ENCODE data around the gene ARMC2. TPM values are rescaled to one million over a fixed set of nuclear protein-coding genes. Genes with fewer than 3 reads are reported as not detected.
"Not testable (repeated sequence)": the region's sequence is repeated elsewhere in the genome, so short reads cannot be mapped to it uniquely, and the experiment has no call there.

ARMC2 gene
- total RNA-seq, 2 experiments from 2014 or later = 4.4 to 7.9 TPM

- no peak overlapping the region for H3K27ac Mint-ChIP-seq
- H3K9me3 Mint-ChIP-seq = no peaks in the 10 kb centered on the region
- H3K4me1 Mint-ChIP-seq (ENCODE audit: low read depth) = no peaks in the 10 kb centered on the region
- intact Hi-C loops (cut with micrococcal nuclease) = no loop called here
- no peaks in the 10 kb centered on the region for H3K27me3 Mint-ChIP-seq
- no peak for DNase-seq
- ChIA-PET POLR2A (no interaction called here), CTCF (interaction anchor here (1.6 kb wide), 1 partner anchor 27 kb away, joined by 6 read pairs; no protein-coding TSS in a partner anchor)
- H3K4me3 Mint-ChIP-seq = no peak overlapping the region
- no peaks in the 10 kb centered on the region for H3K36me3 Mint-ChIP-seq
Measured at GRCh38 chr6:108807928-108808327, 40.3 kb upstream of the ARMC2 start.

- CTCF ChIA-PET = no interaction called here
- POLR2A ChIA-PET = no interaction called here
- intact Hi-C loops (cut with micrococcal nuclease) = no loop called here
- no peak for DNase-seq
- Mint-ChIP-seq H3K4me1 (ENCODE audit: low read depth) (no peaks in the 10 kb centered on the region), H3K9me3 (peaks cover 2% of the 10 kb centered on the region), H3K27ac (no peak overlapping the region), H3K27me3 (no peaks in the 10 kb centered on the region), H3K36me3 (peaks cover 2% of the 10 kb centered on the region), H3K4me3 (no peak overlapping the region)
Measured at GRCh38 chr6:108809211-108809610, 39.0 kb upstream of the ARMC2 start.

GRCh38 chr6:108810057-108810643 is 38.1 kb upstream of the ARMC2 start:
- no peaks in the 10 kb centered on the region for H3K4me1 Mint-ChIP-seq (ENCODE audit: low read depth)
- H3K9me3 Mint-ChIP-seq = peaks cover 2% of the 10 kb centered on the region
- no peak overlapping the region for H3K4me3 Mint-ChIP-seq
- intact Hi-C loops (cut with micrococcal nuclease) = no loop called here
- no peaks in the 10 kb centered on the region for H3K27me3 Mint-ChIP-seq
- H3K36me3 Mint-ChIP-seq = peaks cover 2% of the 10 kb centered on the region
- ChIA-PET POLR2A (no interaction called here), CTCF (interaction anchor here (0.7 kb wide), 1 partner anchor 73 kb away, joined by 3 read pairs; no protein-coding TSS in a partner anchor)
- no peak for DNase-seq
- no peak overlapping the region for H3K27ac Mint-ChIP-seq

- POLR2A ChIA-PET = no interaction called here
- intact Hi-C loops (cut with micrococcal nuclease) = no loop called here
- CTCF ChIA-PET = no interaction called here
- Mint-ChIP-seq H3K27ac (no peak overlapping the region), H3K9me3 (peaks cover 4% of the 10 kb centered on the region), H3K4me1 (ENCODE audit: low read depth) (no peaks in the 10 kb centered on the region), H3K4me3 (no peak overlapping the region), H3K27me3 (no peaks in the 10 kb centered on the region), H3K36me3 (peaks cover 2% of the 10 kb centered on the region)
- no peak for DNase-seq
Measured at GRCh38 chr6:108811490-108811889, 36.7 kb upstream of the ARMC2 start.

- H3K9me3 Mint-ChIP-seq; H3K36me3 Mint-ChIP-seq; H3K4me1 Mint-ChIP-seq (ENCODE audit: low read depth); intact Hi-C loops (cut with micrococcal nuclease); H3K27ac Mint-ChIP-seq; POLR2A ChIA-PET; H3K4me3 Mint-ChIP-seq; DNase-seq; H3K27me3 Mint-ChIP-seq: not testable (repeated sequence)
- CTCF ChIA-PET = interaction anchor here (0.6 kb wide), 1 partner anchor 23 kb away, joined by 3 read pairs; no protein-coding TSS in a partner anchor
Measured at GRCh38 chr6:108813218-108813617, 35.0 kb upstream of the ARMC2 start.

- H3K4me1 Mint-ChIP-seq (ENCODE audit: low read depth); CTCF ChIA-PET; H3K36me3 Mint-ChIP-seq; intact Hi-C loops (cut with micrococcal nuclease); DNase-seq; H3K9me3 Mint-ChIP-seq; H3K4me3 Mint-ChIP-seq; POLR2A ChIA-PET; H3K27me3 Mint-ChIP-seq; H3K27ac Mint-ChIP-seq: not testable (repeated sequence)
Measured at GRCh38 chr6:108817276-108817675, 30.9 kb upstream of the ARMC2 start.

GRCh38 chr6:108820006-108820405 is 28.2 kb upstream of the ARMC2 start:
- no peak for DNase-seq
- Mint-ChIP-seq H3K4me1 (ENCODE audit: low read depth) (no peaks in the 10 kb centered on the region), H3K36me3 (peaks cover 5% of the 10 kb centered on the region), H3K4me3 (no peak overlapping the region), H3K9me3 (peaks cover 12% of the 10 kb centered on the region), H3K27me3 (peaks cover 1% of the 10 kb centered on the region), H3K27ac (no peak overlapping the region)
- CTCF ChIA-PET = interaction anchor here (1.1 kb wide), 1 partner anchor 73 kb away, joined by 4 read pairs; no protein-coding TSS in a partner anchor
- intact Hi-C loops (cut with micrococcal nuclease) = no loop called here
- POLR2A ChIA-PET = no interaction called here

GRCh38 chr6:108822401-108822800 is 25.8 kb upstream of the ARMC2 start:
- CTCF ChIA-PET = interaction anchor here (1.4 to 1.6 kb wide), 2 partner anchors 21 to 281 kb away, joined by 3 to 4 read pairs; no protein-coding TSS in a partner anchor
- no peak for DNase-seq
- Mint-ChIP-seq H3K36me3 (peaks cover 7% of the 10 kb centered on the region), H3K27ac (no peak overlapping the region), H3K27me3 (peaks cover 2% of the 10 kb centered on the region), H3K9me3 (peaks cover 22% of the 10 kb centered on the region), H3K4me3 (no peak overlapping the region), H3K4me1 (ENCODE audit: low read depth) (no peaks in the 10 kb centered on the region)
- POLR2A ChIA-PET = no interaction called here
- intact Hi-C loops (cut with micrococcal nuclease) = no loop called here

- ChIA-PET CTCF (no interaction called here), POLR2A (no interaction called here)
- no peak for DNase-seq
- peaks cover 6% of the 10 kb centered on the region for H3K36me3 Mint-ChIP-seq
- peaks cover 2% of the 10 kb centered on the region for H3K27me3 Mint-ChIP-seq
- no peak overlapping the region for H3K4me3 Mint-ChIP-seq
- intact Hi-C loops (cut with micrococcal nuclease) = no loop called here
- H3K4me1 Mint-ChIP-seq (ENCODE audit: low read depth) = no peaks in the 10 kb centered on the region
- H3K27ac Mint-ChIP-seq = no peak overlapping the region
- H3K9me3 Mint-ChIP-seq = peaks cover 21% of the 10 kb centered on the region
Measured at GRCh38 chr6:108825326-108825725, 22.9 kb upstream of the ARMC2 start.

GRCh38 chr6:108831104-108831503 is 17.1 kb upstream of the ARMC2 start:
- Mint-ChIP-seq H3K4me3 (no peak overlapping the region), H3K27me3 (peaks cover 1% of the 10 kb centered on the region), H3K36me3 (peaks cover 3% of the 10 kb centered on the region), H3K9me3 (peaks cover 9% of the 10 kb centered on the region), H3K4me1 (ENCODE audit: low read depth) (no peaks in the 10 kb centered on the region), H3K27ac (no peak overlapping the region)
- CTCF ChIA-PET = interaction anchor here (1.0 kb wide), 1 partner anchor 289 kb away, joined by 3 read pairs; no protein-coding TSS in a partner anchor
- intact Hi-C loops (cut with micrococcal nuclease) = no loop called here
- DNase-seq = no peak
- POLR2A ChIA-PET = no interaction called here

GRCh38 chr6:108832738-108833137 is 15.5 kb upstream of the ARMC2 start:
- DNase-seq = no peak
- Mint-ChIP-seq H3K9me3 (no peaks in the 10 kb centered on the region), H3K4me3 (no peak overlapping the region), H3K4me1 (ENCODE audit: low read depth) (peaks cover 9% of the 10 kb centered on the region), H3K27ac (no peak overlapping the region), H3K36me3 (no peaks in the 10 kb centered on the region), H3K27me3 (no peaks in the 10 kb centered on the region)
- intact Hi-C loops (cut with micrococcal nuclease) = no loop called here
- ChIA-PET CTCF (interaction anchor here (0.6 to 1.0 kb wide), 2 partner anchors 61 to 291 kb away, joined by 3 to 4 read pairs; no protein-coding TSS in a partner anchor), POLR2A (no interaction called here)

- DNase-seq = peak; percentile 91
- ChIA-PET POLR2A (no interaction called here), CTCF (interaction anchor here (0.6 to 3.4 kb wide), 21 partner anchors 9 to 609 kb away, joined by 3 to 41 read pairs (median 4); no protein-coding TSS in a partner anchor)
- Mint-ChIP-seq H3K4me1 (ENCODE audit: low read depth) (peaks cover 13% of the 10 kb centered on the region), H3K9me3 (no peaks in the 10 kb centered on the region), H3K36me3 (no peaks in the 10 kb centered on the region), H3K27me3 (no peaks in the 10 kb centered on the region), H3K4me3 (no peak overlapping the region), H3K27ac (no peak overlapping the region)
- intact Hi-C loops (cut with micrococcal nuclease) = loop anchor here (1.0 to 5.0 kb wide), 5 partner anchors 38 to 293 kb away; no protein-coding TSS in a partner anchor
Measured at GRCh38 chr6:108835218-108835850, 12.9 kb upstream of the ARMC2 start.
